ENCODE results near the gene AFF3. TPM values are rescaled to one million over a fixed set of nuclear protein-coding genes. Genes with fewer than 3 reads are reported as not detected.

AFF3 gene
- total and polyA plus RNA-seq, 10 donors, result 6.0 to 92.2 (median 64.0) TPM

GRCh38 chr2:99762714-99763113 is 379.7 kb downstream of the AFF3 start:
- H3K27me3 ChIP-seq (replicated peaks in 1 of 7), result no peaks in the 10 kb centered on the region
- peaks cover 0 to 4% (median 0%) of the 10 kb centered on the region in 6 donors for H3K36me3 ChIP-seq
- H3K4me1 ChIP-seq, result peaks cover 0 to 15% (median 0%) of the 10 kb centered on the region in 6 donors
- TF ChIP-seq POLR2A (IDR thresholded peaks at IDR 0.05) (no peak), POLR2AphosphoS5 (IDR thresholded peaks at IDR 0.05) (no peak), CTCF (IDR thresholded peaks at IDR 0.05 in 8 of 11, conservative IDR thresholded peaks at IDR 0.05 in 3 of 11) (no peak)
- DNase-seq, result no peak
- intact Hi-C loops (cut with DNase I; ENCODE audit: low total_unique reads), result no loop called here
- WGBS, 5 donors, result 66 to 80% (median 75%) methylated on average over 7 of the region's 7 CpGs
- no peak overlapping the region for H3K4me3 ChIP-seq
- no peaks in the 10 kb centered on the region for H3K9me3 ChIP-seq
- no peak overlapping the region for H3K27ac ChIP-seq

GRCh38 chr2:99757611-99758114 is 384.7 kb downstream of the AFF3 start:
- Histone ChIP-seq H3K9me3 (no peaks in the 10 kb centered on the region), H3K36me3 (peaks cover 0 to 6% (median 0%) of the 10 kb centered on the region in 6 donors), H3K27ac (no peak overlapping the region), H3K4me1 (peaks cover 0 to 15% (median 0%) of the 10 kb centered on the region in 6 donors), H3K4me3 (no peak overlapping the region), H3K27me3 (replicated peaks in 1 of 7) (no peaks in the 10 kb centered on the region)
- intact Hi-C loops (cut with DNase I; ENCODE audit: low total_unique reads), result no loop called here
- WGBS, 5 donors, result 52 to 63% (median 58%) methylated on average over 3 of the region's 3 CpGs
- TF ChIP-seq CTCF (IDR thresholded peaks at IDR 0.05 in 8 of 11, conservative IDR thresholded peaks at IDR 0.05 in 3 of 11), result no peak
- no peak for TF ChIP-seq POLR2A (IDR thresholded peaks at IDR 0.05)
- no peak for TF ChIP-seq POLR2AphosphoS5 (IDR thresholded peaks at IDR 0.05)
- no peak for DNase-seq

GRCh38 chr2:99756059-99756458 is 386.3 kb downstream of the AFF3 start:
- DNase-seq, result no peak
- 55 to 82% (median 63%) methylated on average over 1 of the region's 1 CpG for WGBS, 5 donors
- intact Hi-C loops (cut with DNase I; ENCODE audit: low total_unique reads), result no loop called here

More at GRCh38 chr2:99756059-99756458, 386.3 kb downstream of the AFF3 start:
- no peak overlapping the region for H3K4me3 ChIP-seq
- peak overlapping the region in 1 of 8 donors; percentile 37 for H3K27ac ChIP-seq
- H3K36me3 ChIP-seq, result peaks cover 0 to 19% (median 0%) of the 10 kb centered on the region in 6 donors
- H3K4me1 ChIP-seq, result peaks cover 0 to 12% (median 0%) of the 10 kb centered on the region in 6 donors
- TF ChIP-seq POLR2AphosphoS5 (IDR thresholded peaks at IDR 0.05) (peak in 1 of 3 donors; percentile 32), POLR2A (IDR thresholded peaks at IDR 0.05) (no peak), CTCF (IDR thresholded peaks at IDR 0.05 in 8 of 11, conservative IDR thresholded peaks at IDR 0.05 in 3 of 11) (no peak)
- no peaks in the 10 kb centered on the region for H3K27me3 ChIP-seq (replicated peaks in 1 of 7)
- no peaks in the 10 kb centered on the region for H3K9me3 ChIP-seq

All from spleen (tissue), 11 donors.